HG03469 (cell line): ENCODE measurements around the gene FAM13C.

Experiments
- ATAC-seq: cut with Tn5 transposase; IDR thresholded peaks from one replicate; pipeline ENCODE4 v1.9.1; 2021; ENCODE audit warnings: mild to moderate bottlenecking, moderate library complexity, moderate number of reproducible peaks; ENCODE audit not compliant: unreplicated experiment

FAM13C gene

GRCh38 chr10:59320355-59320754 is 42.0 kb downstream of the FAM13C start:
- ATAC-seq = no peak

DNA sequence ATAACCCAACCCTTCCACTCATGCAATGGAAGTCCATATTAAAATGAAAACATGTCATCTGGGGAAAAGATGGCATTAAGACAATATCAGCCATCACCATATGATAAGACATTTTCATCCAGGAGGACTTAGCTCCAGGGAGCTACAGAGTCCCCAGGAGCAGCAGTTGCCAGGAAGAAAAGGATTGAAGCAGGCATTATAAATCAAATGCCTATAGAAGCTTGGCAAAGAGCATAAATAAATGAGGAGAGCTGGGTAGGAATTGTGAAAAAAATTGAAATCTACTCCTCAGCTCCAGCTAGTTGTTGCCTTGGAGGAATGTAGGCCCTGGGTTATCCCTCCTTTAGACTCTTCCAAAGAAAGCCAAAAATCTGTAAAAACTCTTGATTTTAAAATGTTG is 42.5 kb downstream of the FAM13C start:
- no peak for ATAC-seq

DNA sequence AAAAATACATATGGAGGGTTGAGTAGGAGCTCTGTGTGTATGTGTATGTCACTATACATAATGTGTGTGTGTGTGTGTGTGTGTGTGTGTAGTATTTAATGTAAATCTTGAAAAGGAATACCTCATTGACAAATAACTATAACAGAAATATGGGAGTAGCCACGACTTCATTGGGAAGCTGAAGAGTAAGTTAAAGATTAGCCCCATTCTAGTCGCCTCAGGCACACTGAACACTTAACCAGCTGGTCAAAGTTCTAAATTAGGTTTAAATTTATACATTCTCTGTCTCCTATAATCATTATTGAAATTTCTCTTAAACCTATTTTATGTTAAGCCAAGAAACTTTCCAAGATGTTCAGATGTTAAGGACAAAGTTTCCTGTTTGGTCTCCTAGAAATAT is 45.3 kb downstream of the FAM13C start:
- no peak for ATAC-seq

DNA sequence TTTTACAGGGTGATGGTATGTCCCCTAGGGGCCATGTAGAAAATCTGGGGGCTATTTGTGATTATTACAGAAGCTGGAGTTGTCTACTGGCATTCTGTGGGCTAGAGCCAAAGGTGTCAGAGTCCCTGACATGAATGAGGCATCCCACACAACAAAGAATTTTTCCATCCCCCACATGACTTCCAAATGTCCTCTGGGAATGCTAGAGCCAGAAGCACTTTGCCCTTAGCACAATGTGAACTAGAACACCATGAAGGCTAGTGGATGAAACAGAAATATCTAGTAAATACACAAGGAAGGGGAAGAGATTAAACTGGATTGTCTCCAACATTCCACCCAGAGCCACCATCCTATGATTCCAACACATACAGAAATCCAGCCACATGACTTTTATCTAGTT is 46.9 kb downstream of the FAM13C start:
- ATAC-seq = no peak

DNA sequence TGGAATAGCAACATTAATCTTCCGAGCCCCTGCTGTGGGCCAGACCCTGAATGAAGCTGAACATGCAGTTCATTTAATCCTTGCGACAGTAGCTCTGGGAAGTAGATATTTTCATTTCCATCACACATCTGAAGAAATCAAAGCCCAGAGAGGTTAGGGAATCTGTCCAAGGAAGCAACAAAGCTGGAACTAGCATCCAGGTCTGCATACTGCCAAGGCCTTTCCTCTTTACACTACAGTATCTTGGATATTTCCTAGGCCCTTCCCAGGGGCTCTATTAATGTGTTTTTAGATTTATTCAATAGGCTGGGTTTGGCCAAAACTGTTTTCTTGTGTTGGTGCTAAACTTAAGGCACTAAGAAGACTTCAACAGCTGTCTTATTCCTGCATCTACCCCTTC is 48.1 kb downstream of the FAM13C start:
- ATAC-seq = no peak

DNA sequence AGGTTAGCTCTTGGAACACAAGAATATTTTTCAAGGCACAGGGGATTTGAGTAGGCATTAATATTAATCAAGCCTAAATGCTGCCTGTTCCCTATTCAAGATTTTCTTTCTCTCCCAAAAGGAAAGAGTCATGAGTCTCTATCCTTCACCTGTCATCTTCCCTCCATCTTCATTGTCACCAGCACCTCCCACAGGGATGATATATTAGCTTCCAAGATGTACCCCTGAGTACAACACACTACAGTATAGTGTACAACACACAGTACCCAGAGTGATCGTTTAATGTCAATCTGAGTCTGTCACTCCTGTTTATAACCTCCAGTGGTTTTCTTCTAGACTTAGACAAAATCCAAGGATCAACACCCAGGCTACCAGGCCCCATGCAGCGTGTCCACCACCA is 50.1 kb downstream of the FAM13C start:
- ATAC-seq = no peak

GRCh38 chr10:59311025-59311424 is 51.3 kb downstream of the FAM13C start:
- no peak for ATAC-seq

- no peak for ATAC-seq
These were observed 51.9 kb downstream of the FAM13C start for GRCh38 chr10:59310324-59310914.

DNA sequence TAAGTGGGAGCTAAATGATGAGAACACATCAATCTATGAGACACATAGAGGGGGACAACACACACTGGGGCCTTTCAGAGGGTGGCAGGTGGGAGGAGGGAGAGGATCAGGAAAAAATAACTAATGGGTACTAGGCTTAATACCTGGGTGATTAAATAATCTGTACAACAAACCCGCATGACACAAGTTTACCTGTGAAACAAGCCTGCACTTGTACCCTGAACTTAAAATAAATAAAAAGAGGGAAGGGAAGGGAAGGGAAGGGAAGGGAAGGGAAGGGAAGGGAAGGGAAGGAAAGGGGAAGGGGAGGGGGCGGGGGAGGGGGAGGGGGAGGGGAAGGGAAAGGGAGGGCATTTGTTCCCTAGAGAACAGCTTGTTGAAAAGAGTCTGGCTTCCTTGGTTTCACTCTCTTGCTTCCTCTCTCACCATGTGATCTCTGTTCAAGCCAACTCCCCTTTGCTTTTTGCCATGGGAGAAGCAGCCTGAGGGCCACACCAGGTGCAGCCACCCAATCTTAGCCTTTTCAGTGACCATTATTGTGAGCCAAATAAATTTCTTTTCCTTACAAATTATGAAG is 57.7 kb downstream of the FAM13C start:
- ATAC-seq = no peak

GRCh38 chr10:59303018-59303417 is 59.3 kb downstream of the FAM13C start:
- ATAC-seq = no peak

DNA sequence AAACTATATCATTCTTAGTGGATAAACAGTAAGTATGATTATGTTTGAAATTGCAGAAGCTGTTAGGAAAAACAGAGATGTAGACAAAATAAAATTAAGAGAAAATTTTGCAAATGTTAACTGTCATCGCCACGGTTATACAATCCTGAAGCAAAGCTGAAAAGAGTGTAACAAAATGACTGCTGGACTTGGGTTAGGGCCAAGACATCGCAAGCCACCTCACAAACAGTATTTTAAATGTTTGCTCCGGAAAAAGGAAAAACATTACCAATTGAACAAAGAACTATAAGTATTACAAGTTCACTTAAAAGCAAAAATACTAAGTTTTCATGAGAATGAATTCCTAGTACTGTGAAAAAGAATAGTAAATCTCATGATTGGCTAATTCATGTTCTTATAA is 60.0 kb downstream of the FAM13C start:
- no peak for ATAC-seq

GRCh38 chr10:59301067-59301754 is 61.1 kb downstream of the FAM13C start:
- no peak for ATAC-seq

DNA sequence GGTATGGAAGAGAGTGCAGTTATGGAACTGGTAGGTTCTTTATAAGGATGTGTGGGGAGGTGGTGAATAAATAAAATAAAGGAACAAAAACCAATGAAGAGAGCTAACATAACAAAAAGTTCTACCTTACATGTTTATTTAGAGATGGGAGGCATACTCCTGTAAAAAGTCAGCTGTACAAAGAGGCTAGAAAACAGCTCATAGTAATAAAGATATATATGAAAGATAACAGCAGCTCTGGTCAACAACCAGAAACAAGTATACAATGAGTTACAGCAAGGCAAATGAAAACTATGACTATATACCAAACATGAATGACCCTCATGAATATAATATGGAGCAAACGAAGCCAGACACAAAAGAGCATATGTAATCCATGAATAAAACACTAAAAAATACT is 62.0 kb downstream of the FAM13C start:
- ATAC-seq = no peak

DNA sequence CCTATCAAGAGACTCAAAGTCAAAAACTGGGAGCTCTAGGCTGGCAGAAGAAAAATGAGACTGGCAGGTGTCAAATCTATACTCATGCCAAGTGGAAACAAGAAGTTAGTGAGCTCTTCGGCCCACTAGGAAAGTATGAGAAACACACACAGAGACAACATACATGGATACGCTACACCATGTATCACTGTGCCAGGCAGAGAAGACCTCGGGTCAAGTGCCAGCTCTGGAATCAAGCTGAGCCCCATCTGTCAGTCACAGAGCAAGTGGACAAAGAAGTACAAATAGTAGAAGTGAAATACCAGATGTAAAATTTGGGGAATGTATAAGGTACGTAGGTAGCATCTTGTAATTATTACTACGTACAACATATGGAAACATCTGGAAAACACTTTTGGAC is 62.4 kb downstream of the FAM13C start:
- no peak for ATAC-seq

DNA sequence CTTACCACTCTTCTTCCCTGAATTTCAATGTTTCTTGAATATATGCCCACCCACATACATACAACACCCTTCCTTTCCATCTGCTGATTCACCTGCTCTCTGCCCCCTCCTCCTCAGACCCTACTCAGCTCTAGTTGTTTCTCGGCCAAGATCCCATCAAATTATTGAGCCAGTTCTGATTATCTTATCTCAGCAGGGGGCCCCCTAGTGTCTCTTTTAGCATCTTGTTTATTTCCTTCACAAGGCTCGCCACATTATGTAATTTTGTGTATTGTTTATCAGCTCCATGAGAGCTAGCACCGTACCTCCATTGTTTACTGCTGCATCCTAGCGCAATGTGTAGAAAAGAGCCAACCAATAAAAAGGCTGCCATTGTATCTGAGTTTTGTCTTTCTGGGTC is 71.9 kb downstream of the FAM13C start:
- no peak for ATAC-seq

DNA sequence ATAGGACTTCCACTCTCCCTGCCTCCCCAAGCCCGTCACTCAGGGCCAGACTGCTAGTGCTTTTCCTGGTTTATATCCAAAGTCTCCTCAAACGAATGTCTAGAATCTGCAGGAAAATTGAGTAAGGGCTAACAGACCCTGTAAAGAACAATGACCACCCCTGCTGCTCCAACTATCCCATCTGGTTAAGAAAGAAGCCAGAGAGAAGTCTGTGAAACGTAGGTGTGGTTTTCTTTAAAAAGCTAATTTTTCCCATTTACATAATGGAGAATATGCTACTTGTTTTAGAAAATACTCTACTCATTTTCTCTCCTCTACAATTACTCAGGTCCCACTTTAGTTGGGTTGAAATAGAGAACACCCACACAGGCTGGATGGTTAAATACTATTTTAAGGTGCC is 72.5 kb downstream of the FAM13C start:
- ATAC-seq = no peak

GRCh38 chr10:59287587-59288255 is 74.6 kb downstream of the FAM13C start:
- ATAC-seq = no peak

- no peak for ATAC-seq
These were observed 76.5 kb downstream of the FAM13C start for GRCh38 chr10:59285848-59286247.

DNA sequence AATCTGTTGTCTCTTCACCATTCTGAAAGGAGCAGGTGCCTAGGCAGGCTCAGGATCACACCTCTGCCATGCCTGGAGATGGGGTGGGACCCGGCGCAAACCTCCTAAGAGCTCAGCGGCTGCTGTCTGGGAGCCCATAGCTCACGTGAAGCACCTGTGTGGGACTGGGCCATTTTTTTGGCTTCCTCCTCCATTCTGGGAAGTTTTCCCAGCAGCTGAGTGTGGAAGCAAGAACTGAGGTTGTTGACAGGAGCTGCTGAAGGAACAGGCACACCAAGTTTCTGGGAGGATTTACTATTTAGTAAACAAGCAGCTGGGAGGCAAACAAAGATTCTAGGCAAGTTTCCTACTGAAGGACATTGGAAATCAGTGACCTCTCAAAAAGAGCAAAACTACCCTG is 77.3 kb downstream of the FAM13C start:
- ATAC-seq = no peak

DNA sequence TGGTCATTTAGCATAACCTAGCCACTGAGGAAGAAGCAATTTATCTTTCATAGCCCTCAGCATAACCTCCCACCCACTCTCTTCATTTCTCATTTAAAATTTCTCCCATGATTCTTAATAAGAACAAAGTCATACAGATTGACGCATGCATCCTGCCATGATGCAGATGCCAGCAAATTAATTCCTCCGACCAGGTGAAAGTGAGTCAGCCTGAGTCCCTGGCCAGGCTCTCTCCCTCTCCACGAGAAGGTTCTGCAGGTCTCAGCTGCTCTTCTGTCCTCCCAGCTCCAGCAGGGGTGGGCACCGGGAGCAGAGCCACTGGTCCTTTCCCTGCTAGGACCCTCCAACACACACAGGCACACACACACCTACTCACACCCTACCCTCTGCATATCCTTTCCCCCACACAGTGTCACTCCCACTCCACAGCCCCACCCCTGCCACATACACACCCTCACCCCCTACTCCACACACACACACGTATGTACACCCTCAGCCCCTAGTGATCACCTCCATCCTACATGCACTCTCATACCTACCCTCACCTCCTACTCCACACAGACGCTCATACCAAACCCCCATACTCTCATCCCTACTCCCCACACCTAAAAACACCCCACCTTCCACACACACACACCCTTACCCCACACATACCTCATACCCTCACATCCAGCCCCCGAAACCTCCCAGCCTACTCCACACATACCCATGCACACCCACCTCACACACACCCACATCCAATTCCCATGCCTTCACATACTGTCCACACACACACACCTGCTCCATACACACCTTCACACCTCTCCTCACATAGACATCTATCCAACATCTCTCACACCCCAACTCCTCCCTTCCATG is 78.0 kb downstream of the FAM13C start:
- no peak for ATAC-seq

- ATAC-seq = no peak
These were observed 78.8 kb downstream of the FAM13C start for GRCh38 chr10:59283456-59284091.
